MM.1S (cell line): ENCODE data around the gene ATL2.

Experiments used
- CTCF ChIP-seq: fragments of 300-600 bp; sonication (generic); IDR thresholded peaks from 2 replicates; pipeline ENCODE4 v1.5.1; 2016; ENCODE audit warnings: antibody characterized with exemption, low read length, mixed read lengths
- EZH2 ChIP-seq: fragments of 300-600 bp; sonication (generic); optimal IDR thresholded peaks from 2 replicates; pipeline ENCODE3; 2017; ENCODE audit warnings: low read depth, mild to moderate bottlenecking, antibody characterized with exemption, low read length, mixed read lengths

- TF ChIP-seq EZH2 (no peak), CTCF (no peak)
Observed at GRCh38 chr2:38259311-38259710, 117.8 kb downstream of the ATL2 start.
